HCEC 1CT (cell line): ENCODE results near the gene FBXL17.
"Not testable (repeated sequence)": the region's sequence is repeated elsewhere in the genome, so short reads cannot be mapped to it uniquely, and the experiment has no call there.

ENCODE experiments used
- DNase-seq: peaks from one replicate; pipeline ENCODE4 v3.0.0-alpha.2; 2017

Gene FBXL17

DNA sequence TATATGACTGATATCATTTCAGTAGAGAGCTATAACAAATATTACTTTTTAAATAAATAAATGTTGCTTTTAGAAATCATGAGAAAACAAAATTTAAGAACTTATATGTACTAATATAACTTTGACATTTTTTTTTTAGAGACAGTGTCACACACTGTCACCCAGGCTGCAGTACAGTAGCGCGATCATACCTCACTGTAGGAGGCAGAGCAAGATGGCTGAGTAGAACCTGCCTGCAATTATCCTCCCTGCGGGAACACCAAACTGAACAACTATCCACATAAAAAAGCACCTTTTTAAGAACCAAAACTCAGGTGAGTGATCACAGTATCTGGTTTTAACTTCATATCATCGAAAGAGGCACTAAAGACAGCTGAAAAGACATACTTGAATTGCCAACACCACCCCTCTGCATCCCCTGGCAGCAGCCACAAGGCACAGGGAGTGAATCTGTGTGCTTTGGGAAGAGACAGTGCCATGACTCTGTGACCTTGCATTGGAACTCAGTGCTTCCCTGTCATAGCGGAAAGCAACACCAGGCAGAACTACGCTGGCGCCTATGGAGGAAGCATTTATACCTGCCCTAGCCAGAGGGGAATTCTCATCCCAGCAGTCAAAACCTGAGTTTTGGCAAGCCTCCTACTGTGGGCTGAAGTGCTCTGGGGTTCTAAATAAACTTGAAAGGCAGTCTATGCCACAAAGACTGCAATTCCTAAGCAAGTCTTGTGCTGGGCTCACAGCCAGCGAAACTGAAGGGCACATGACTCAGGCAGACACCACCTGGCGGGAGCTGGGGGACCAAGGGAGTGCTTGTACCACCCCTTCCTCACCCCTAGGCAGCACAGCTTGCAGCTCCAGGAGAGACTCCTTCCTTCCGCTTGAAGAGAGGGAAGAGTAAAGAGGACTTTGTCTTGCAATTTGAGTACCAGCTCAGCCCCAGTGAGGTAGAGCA lies 142.7 kb downstream of the FBXL17 start:
- no peak for DNase-seq

- no peak for DNase-seq
Measured at GRCh38 chr5:108238461-108238860, 143.4 kb downstream of the FBXL17 start.

GRCh38 chr5:108233617-108234155 lies 148.2 kb downstream of the FBXL17 start:
- DNase-seq: no peak

- DNase-seq: no peak
Measured at GRCh38 chr5:108232805-108233204, 149.1 kb downstream of the FBXL17 start.

- DNase-seq: no peak
Measured at GRCh38 chr5:108222011-108222410, 159.9 kb downstream of the FBXL17 start.

DNA sequence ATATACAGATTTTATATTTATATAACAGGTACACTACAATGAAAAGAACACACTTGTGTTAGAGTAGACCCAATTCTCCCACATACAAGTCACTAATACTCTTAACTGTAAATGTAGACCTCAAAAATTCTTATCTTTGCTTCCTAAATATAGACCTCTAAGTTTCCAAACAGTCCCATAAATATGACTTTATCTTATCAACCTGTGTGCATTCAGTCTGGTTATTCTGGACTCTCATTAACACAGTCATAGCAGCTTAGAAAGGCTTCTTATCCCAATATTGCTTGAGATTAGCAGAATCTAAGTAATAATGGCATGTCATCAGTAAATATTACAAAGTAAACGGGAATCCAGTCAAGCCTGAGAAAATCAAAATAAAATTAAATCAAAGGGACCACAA lies 161.1 kb downstream of the FBXL17 start:
- DNase-seq: no peak

DNA sequence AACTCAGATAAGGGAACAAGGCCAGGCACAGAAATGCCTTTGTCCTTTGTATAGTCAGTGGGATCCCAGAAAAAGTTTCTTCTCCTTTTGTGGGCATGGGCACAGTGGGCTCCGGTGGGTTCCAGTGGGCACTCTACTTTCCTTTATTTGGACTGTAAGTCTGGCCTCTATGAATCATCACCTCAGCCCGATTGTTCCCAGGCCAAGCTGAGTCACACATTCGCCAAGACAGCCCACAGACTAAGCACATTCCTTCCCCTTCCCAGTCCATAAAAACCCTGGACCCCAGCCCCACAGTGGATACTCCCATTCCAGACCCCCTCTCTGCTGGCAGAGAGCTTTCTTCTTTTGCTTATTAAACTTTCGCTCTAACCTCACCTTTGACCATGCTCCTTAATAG lies 165.0 kb downstream of the FBXL17 start:
- peak; percentile 59 for DNase-seq

DNA sequence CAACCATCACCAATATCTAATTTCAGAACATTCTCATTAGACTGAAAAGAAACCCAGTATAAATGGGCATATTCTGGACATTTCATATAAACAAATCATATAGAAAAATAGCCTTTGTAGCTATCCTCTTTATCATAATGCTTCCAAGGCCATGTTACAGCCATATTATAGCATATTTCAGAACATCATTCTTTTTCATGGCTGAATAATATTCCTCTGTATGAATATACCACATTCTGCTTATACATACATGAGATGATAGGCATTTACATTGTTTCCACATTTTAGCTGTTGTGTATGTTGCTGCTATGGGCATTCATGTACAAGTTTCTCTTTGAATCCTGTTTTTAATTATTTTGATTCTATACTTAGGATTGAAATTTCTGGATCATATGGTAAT lies 167.0 kb downstream of the FBXL17 start:
- no peak for DNase-seq

GRCh38 chr5:108212775-108213346 lies 169.0 kb downstream of the FBXL17 start:
- peak; percentile 32 for DNase-seq

- no peak for DNase-seq
Measured at GRCh38 chr5:108206707-108207106, 175.2 kb downstream of the FBXL17 start.

DNA sequence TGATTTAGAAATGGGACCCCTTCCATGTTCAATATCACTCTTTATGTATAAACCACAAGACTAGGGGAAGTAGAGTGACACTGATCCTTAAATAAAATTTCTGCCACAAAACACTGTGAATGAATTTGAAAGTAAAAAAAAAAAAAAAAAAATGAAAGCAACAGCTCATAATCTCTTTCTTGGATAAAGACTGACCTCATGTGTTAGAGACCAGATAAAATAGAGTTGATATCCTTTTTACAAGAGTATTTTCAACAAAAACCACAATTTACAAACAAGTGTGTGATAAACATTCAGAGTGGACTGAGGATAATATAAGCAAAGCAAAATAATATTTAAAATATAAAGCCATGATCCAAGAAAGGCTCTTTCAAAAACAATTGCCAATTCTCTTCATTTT lies 180.2 kb downstream of the FBXL17 start:
- DNase-seq: no peak

GRCh38 chr5:108196276-108196675 lies 185.6 kb downstream of the FBXL17 start:
- DNase-seq: peak; percentile 33

DNA sequence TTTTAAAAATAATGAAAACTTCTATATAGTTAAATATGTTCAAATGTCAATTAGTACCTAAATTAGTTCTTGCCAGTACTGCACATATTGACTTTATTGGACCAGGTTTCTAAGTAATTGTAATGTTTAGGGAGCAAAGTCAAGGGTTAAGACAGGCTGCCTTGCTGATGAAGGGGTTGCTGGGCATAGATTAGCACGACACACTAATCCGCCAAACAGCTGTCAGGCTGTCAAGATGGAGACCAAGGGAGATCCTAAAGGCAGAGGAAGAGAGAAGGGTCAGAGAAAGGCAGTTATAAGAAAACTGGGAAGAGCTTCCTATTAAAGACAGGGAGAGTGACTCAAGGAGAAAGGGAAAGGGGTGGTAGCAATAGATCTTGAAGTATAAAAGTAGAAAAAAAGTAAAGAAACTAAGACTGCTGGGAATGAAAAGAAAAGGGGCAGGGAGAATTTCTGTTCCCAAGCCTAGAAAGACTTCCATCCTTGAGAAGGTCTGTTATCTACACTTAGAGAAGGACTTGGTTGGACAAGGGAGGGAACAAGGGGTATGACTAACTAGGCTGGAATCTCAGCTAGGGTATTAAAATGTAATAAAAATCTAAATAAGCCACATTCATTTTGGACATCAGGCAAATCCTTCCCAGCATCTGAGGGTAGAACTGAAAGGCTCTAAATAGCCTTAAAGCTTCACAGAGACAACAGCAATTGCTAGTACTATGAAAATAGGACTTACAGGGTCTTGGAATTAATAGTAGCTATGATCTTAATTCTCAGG lies 188.7 kb downstream of the FBXL17 start:
- peak; percentile 58 for DNase-seq

- no peak for DNase-seq
Measured at GRCh38 chr5:108184940-108185339, 197.0 kb downstream of the FBXL17 start.

GRCh38 chr5:108181975-108182374 lies 199.9 kb downstream of the FBXL17 start:
- no peak for DNase-seq

GRCh38 chr5:108174286-108174685 lies 207.6 kb downstream of the FBXL17 start:
- no peak for DNase-seq

- DNase-seq: no peak
Measured at GRCh38 chr5:108171759-108172158, 210.1 kb downstream of the FBXL17 start.

- no peak for DNase-seq
Measured at GRCh38 chr5:108168915-108169314, 213.0 kb downstream of the FBXL17 start.

DNA sequence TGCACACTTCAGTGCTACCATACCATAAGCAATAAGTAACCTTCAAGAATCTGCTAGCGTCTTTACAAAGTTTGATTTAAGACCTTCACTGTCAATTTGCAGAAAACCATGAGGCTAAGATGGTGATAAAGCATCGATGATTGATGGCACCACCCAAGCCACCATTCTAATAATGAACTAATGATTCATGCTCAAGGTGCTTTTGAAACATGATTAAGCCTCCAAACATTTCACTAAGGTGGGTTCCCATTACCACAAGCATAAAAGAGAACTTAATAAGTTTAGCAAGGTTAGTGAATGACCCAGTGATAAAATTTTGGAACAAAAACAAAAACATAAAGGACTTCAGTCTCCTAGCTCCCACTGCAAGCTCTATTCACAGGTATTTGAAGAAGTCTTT lies 214.7 kb downstream of the FBXL17 start:
- no peak for DNase-seq

DNA sequence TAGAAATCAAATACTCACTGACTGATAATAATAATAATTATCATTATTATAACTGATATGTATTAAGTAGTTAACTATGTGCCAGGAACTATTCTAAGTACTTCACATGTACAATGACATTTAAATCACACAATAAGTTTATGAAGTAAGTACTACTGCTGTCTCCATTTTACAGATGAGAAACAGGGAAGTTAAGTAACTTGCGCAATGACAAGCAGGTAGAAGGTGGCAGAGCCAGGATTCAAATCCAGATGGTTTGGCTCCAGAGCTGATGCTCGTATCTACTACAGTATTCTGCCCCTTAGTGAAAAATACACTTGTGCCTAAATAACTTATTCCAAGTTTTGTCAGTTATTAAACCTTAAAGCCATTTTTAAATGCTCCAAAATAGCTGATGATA lies 217.3 kb downstream of the FBXL17 start:
- DNase-seq: no peak

- DNase-seq: not testable (repeated sequence)
Measured at GRCh38 chr5:108152854-108153253, 229.0 kb downstream of the FBXL17 start.

- no peak for DNase-seq
Measured at GRCh38 chr5:108149369-108149768, 232.5 kb downstream of the FBXL17 start.

- peak; percentile 53 for DNase-seq
Measured at GRCh38 chr5:108148715-108149139, 233.2 kb downstream of the FBXL17 start.
